ENCODE measurements around the gene KIAA0825.

KIAA0825 gene

GRCh38 chr5:94501365-94501764 lies 117.0 kb downstream of the KIAA0825 start:
- DNase-seq = no peak

GRCh38 chr5:94499806-94500205 lies 118.6 kb downstream of the KIAA0825 start:
- DNase-seq = no peak

GRCh38 chr5:94498199-94498598 lies 120.2 kb downstream of the KIAA0825 start:
- DNase-seq = no peak

- DNase-seq = no peak
These were observed 133.3 kb downstream of the KIAA0825 start for GRCh38 chr5:94485067-94485466.

- DNase-seq = peak; percentile 63 to 69
These were observed 137.3 kb downstream of the KIAA0825 start for GRCh38 chr5:94481059-94481458.

- no peak for DNase-seq
These were observed 137.9 kb downstream of the KIAA0825 start for GRCh38 chr5:94480486-94480885.

- no peak for DNase-seq
These were observed 144.5 kb downstream of the KIAA0825 start for GRCh38 chr5:94473936-94474335.

- no peak for DNase-seq
These were observed 146.9 kb downstream of the KIAA0825 start for GRCh38 chr5:94471521-94471920.

- no peak for DNase-seq
These were observed 147.6 kb downstream of the KIAA0825 start for GRCh38 chr5:94470802-94471201.

- no peak for DNase-seq
These were observed 148.5 kb downstream of the KIAA0825 start for GRCh38 chr5:94469894-94470329.

GRCh38 chr5:94467954-94468930 lies 150.2 kb downstream of the KIAA0825 start:
- no peak for DNase-seq

GRCh38 chr5:94467346-94467953 lies 151.0 kb downstream of the KIAA0825 start:
- no peak for DNase-seq

GRCh38 chr5:94463739-94464138 lies 154.7 kb downstream of the KIAA0825 start:
- DNase-seq = no peak

- no peak for DNase-seq
These were observed 157.3 kb downstream of the KIAA0825 start for GRCh38 chr5:94461131-94461530.

GRCh38 chr5:94459915-94460314 lies 158.5 kb downstream of the KIAA0825 start:
- no peak for DNase-seq

- no peak for DNase-seq
These were observed 160.6 kb downstream of the KIAA0825 start for GRCh38 chr5:94457788-94458187.

- no peak for DNase-seq
These were observed 172.7 kb downstream of the KIAA0825 start for GRCh38 chr5:94445726-94446125.

- DNase-seq = no peak
These were observed 175.4 kb downstream of the KIAA0825 start for GRCh38 chr5:94442991-94443390.

GRCh38 chr5:94442076-94442475 lies 176.3 kb downstream of the KIAA0825 start:
- no peak for DNase-seq

- DNase-seq = no peak
These were observed 178.4 kb downstream of the KIAA0825 start for GRCh38 chr5:94440015-94440414.

GRCh38 chr5:94433397-94434163 lies 184.8 kb downstream of the KIAA0825 start:
- peak; percentile 66 to 67 for DNase-seq

GRCh38 chr5:94432499-94432898 lies 185.9 kb downstream of the KIAA0825 start:
- no peak for DNase-seq

- DNase-seq = no peak
These were observed 186.7 kb downstream of the KIAA0825 start for GRCh38 chr5:94431696-94432095.
